Caki2 (cell line): ENCODE measurements around the gene SMC1A. TPM values are rescaled to one million over a fixed set of nuclear protein-coding genes. Genes with fewer than 3 reads are reported as not detected.
A peak's percentile ranks its signal among the peaks of the same experiment; 100 is the strongest.
"Not testable (repeated sequence)": the region's sequence is repeated elsewhere in the genome, so short reads cannot be mapped to it uniquely, and the experiment has no call there.

Experiments used
- DNase-seq: peaks from one replicate; pipeline ENCODE4 v3.0.0-alpha.2; 2015; ENCODE audit warnings: low read depth
- in situ Hi-C: cut with HindIII; loops from 2 replicates; pipeline ENCODE4 v1.10.0; 2016; ENCODE audit warnings: low sequenced_read_pairs, low pct_unique_long_range_greater_than_20kb, mixed read lengths
- total RNA-seq: library from RNA; depleted of rRNA; stranded (reverse); fragments of >200 nt; shearing (Covaris generic); gene quantifications from 2 replicates; pipeline ENCODE4 v1.2.3, GENCODE V29; 2014; ENCODE audit warnings: low replicate concordance; rRNA removed

SMC1A gene
- 6.2 and 11.7 TPM in 2 replicates for total RNA-seq

GRCh38 chrX:53422086-53422860 lies at the start of gene SMC1A:
Gene SMC1A (minus strand): TSS chrX:53422654. CDS start chrX:53422600, 54 bp downstream.
- DNase-seq, result peak; percentile 93
- in situ Hi-C loops, result no loop called here

GRCh38 chrX:53471346-53471745 lies 48.9 kb upstream of the SMC1A start:
- no peak for DNase-seq
- in situ Hi-C loops, result no loop called here

- in situ Hi-C loops, DNase-seq: not testable (repeated sequence)
Measured at GRCh38 chrX:53468659-53469058, 46.2 kb upstream of the SMC1A start.

- in situ Hi-C loops, result no loop called here
Measured at GRCh38 chrX:53458082-53458481, 35.6 kb upstream of the SMC1A start.

GRCh38 chrX:53456254-53456653 lies 33.8 kb upstream of the SMC1A start:
- peak; percentile 24 for DNase-seq

More at GRCh38 chrX:53458082-53458481, 35.6 kb upstream of the SMC1A start:
- no peak for DNase-seq

GRCh38 chrX:53452812-53453211 lies 30.4 kb upstream of the SMC1A start:
- in situ Hi-C loops, result no loop called here
- DNase-seq, result no peak

More at GRCh38 chrX:53456254-53456653, 33.8 kb upstream of the SMC1A start:
- in situ Hi-C loops, result no loop called here

GRCh38 chrX:53449632-53450031 lies 27.2 kb upstream of the SMC1A start:
- DNase-seq, result no peak
- in situ Hi-C loops, result no loop called here

GRCh38 chrX:53447441-53447840 lies 25.0 kb upstream of the SMC1A start:
- in situ Hi-C loops, result no loop called here
- no peak for DNase-seq

- in situ Hi-C loops, result no loop called here
- no peak for DNase-seq
Measured at GRCh38 chrX:53445977-53446376, 23.5 kb upstream of the SMC1A start.

- in situ Hi-C loops, result no loop called here
- DNase-seq, result no peak
Measured at GRCh38 chrX:53442322-53442631, 19.8 kb upstream of the SMC1A start.

GRCh38 chrX:53441531-53442321 lies 19.3 kb upstream of the SMC1A start:
- in situ Hi-C loops, result no loop called here
- peak; percentile 77 for DNase-seq

- DNase-seq, result peak; percentile 19
- in situ Hi-C loops, result no loop called here
Measured at GRCh38 chrX:53440621-53441517, 18.4 kb upstream of the SMC1A start.

- in situ Hi-C loops, result no loop called here
- no peak for DNase-seq
Measured at GRCh38 chrX:53440101-53440500, 17.6 kb upstream of the SMC1A start.

GRCh38 chrX:53438832-53439230 lies 16.4 kb upstream of the SMC1A start:
- no peak for DNase-seq
- in situ Hi-C loops, result no loop called here

- in situ Hi-C loops, result no loop called here
- DNase-seq, result no peak
Measured at GRCh38 chrX:53438174-53438831, 15.8 kb upstream of the SMC1A start.

GRCh38 chrX:53437206-53437605 lies 14.8 kb upstream of the SMC1A start:
- in situ Hi-C loops, result no loop called here
- no peak for DNase-seq

- peak; percentile 16 for DNase-seq
- in situ Hi-C loops, result no loop called here
Measured at GRCh38 chrX:53435997-53436396, 13.5 kb upstream of the SMC1A start.
